Measurements from ENCODE around the gene TFF3. TPM values are rescaled to one million over a fixed set of nuclear protein-coding genes. Genes with fewer than 3 reads are reported as not detected.
A peak's percentile ranks its signal among the peaks of the same experiment; 100 is the strongest.

The TFF3 gene
- total RNA-seq, 2 experiments from 2014 or later, result not detected

GRCh38 chr21:42282021-42282420 is 33.2 kb downstream of the TFF3 start:
- no peaks in the 10 kb centered on the region for H3K27me3 Mint-ChIP-seq
- no peaks in the 10 kb centered on the region for H3K9me3 Mint-ChIP-seq
- no peak for TF ChIP-seq CTCF (IDR thresholded peaks at IDR 0.05)
- Histone ChIP-seq H3K36me3 (ENCODE audit: insufficient read depth, low read length) (peaks cover 59% of the 10 kb centered on the region), H3K9me3 (ENCODE audit: control insufficient read depth in 1 of 2, insufficient read depth in 1 of 2, low read length in 2 of 2) (no peaks in the 10 kb centered on the region), H3K4me1 (ENCODE audit: insufficient read depth, low read length) (no peaks in the 10 kb centered on the region), H3K27me3 (ENCODE audit: control insufficient read depth in 1 of 2, insufficient read depth in 2 of 2, low read length in 2 of 2) (no peaks in the 10 kb centered on the region), H3K27ac (ENCODE audit: low read depth in 1 of 2, low read length in 2 of 2) (no peak overlapping the region), H3K4me3 (ENCODE audit: low read length) (no peak overlapping the region)
- DNase-seq, result no peak
- CTCF ChIA-PET, result no interaction called here
- H3K36me3 Mint-ChIP-seq (ENCODE audit: low read depth), result peaks cover 84% of the 10 kb centered on the region
- H3K27ac Mint-ChIP-seq, result no peak overlapping the region
- intact Hi-C loops (cut with DNase I, micrococcal nuclease), result no loop called here
- peak overlapping the region; percentile 15 for H3K4me3 Mint-ChIP-seq
- no peaks in the 10 kb centered on the region for H3K4me1 Mint-ChIP-seq (ENCODE audit: low read depth)
- POLR2A ChIA-PET, result no interaction called here
- ATAC-seq (ENCODE audit: poor library complexity), result no peak

- Histone ChIP-seq H3K4me3 (ENCODE audit: low read length) (no peak overlapping the region), H3K27ac (ENCODE audit: low read depth in 1 of 2, low read length in 2 of 2) (no peak overlapping the region), H3K36me3 (ENCODE audit: insufficient read depth, low read length) (peaks cover 59% of the 10 kb centered on the region), H3K4me1 (ENCODE audit: insufficient read depth, low read length) (no peaks in the 10 kb centered on the region), H3K27me3 (ENCODE audit: control insufficient read depth in 1 of 2, insufficient read depth in 2 of 2, low read length in 2 of 2) (no peaks in the 10 kb centered on the region), H3K9me3 (ENCODE audit: control insufficient read depth in 1 of 2, insufficient read depth in 1 of 2, low read length in 2 of 2) (no peaks in the 10 kb centered on the region)
- peaks cover 82% of the 10 kb centered on the region for H3K36me3 Mint-ChIP-seq (ENCODE audit: low read depth)
- no peaks in the 10 kb centered on the region for H3K4me1 Mint-ChIP-seq (ENCODE audit: low read depth)
- ATAC-seq (ENCODE audit: poor library complexity), result no peak
- DNase-seq, result no peak
- TF ChIP-seq CTCF (IDR thresholded peaks at IDR 0.05), result no peak
- CTCF ChIA-PET, result no interaction called here
- H3K27me3 Mint-ChIP-seq, result no peaks in the 10 kb centered on the region
- no peak overlapping the region for H3K4me3 Mint-ChIP-seq
- H3K9me3 Mint-ChIP-seq, result no peaks in the 10 kb centered on the region
- intact Hi-C loops (cut with DNase I, micrococcal nuclease), result no loop called here
- H3K27ac Mint-ChIP-seq, result no peak overlapping the region
- POLR2A ChIA-PET, result no interaction called here
Measured at GRCh38 chr21:42281181-42281680, 34.0 kb downstream of the TFF3 start.

DNA sequence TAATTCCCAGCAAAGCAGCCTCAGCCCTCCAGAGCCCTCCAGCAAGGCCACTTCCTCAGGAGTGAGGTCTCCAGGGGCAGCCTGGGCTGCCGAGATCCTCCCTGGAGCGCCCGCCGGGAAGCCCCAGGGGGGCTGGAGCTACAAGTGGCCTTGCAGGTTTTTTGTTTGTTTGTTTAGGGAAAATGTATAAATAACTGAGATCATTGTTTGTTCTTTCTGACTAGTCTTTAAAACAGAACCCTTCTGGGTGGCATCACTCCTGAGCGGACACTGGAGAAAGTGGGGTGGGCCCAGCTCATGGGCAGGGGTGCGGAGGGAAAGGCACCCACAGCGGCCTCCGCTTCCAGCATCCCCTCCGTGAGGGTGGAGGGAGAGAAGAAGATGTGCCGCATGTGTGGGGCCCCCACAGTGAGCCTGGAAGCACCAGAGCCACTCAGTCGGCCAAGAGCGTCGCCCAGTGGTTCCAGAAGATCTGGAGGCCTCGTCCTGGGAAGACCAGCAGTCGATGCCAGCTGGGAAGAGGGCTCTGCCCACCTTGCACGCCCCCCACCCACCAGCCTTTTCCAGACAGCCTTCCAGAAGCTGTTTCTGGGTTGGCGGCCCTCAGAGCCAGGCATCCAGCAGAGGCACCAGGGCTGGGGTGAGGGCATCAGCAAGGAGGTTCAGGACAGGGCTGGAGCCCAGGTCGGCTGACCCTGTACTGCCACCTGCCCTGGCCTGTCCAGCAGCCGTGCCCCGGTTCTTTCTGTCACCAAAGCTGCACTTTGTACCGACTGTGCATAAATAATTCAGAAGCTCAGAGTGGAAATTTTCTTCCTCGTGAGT is 34.6 kb downstream of the TFF3 start:
- Mint-ChIP-seq H3K27me3 (no peaks in the 10 kb centered on the region), H3K27ac (no peak overlapping the region), H3K36me3 (ENCODE audit: low read depth) (peaks cover 82% of the 10 kb centered on the region), H3K4me1 (ENCODE audit: low read depth) (no peaks in the 10 kb centered on the region), H3K4me3 (no peak overlapping the region), H3K9me3 (no peaks in the 10 kb centered on the region)
- TF ChIP-seq CTCF (IDR thresholded peaks at IDR 0.05), result no peak
- POLR2A ChIA-PET, result no interaction called here
- H3K36me3 ChIP-seq (ENCODE audit: insufficient read depth, low read length), result peaks cover 56% of the 10 kb centered on the region
- H3K27ac ChIP-seq (ENCODE audit: low read depth in 1 of 2, low read length in 2 of 2), result no peak overlapping the region
- intact Hi-C loops (cut with DNase I, micrococcal nuclease), result no loop called here
- H3K9me3 ChIP-seq (ENCODE audit: control insufficient read depth in 1 of 2, insufficient read depth in 1 of 2, low read length in 2 of 2), result no peaks in the 10 kb centered on the region
- no peaks in the 10 kb centered on the region for H3K4me1 ChIP-seq (ENCODE audit: insufficient read depth, low read length)
- H3K4me3 ChIP-seq (ENCODE audit: low read length), result no peak overlapping the region
- CTCF ChIA-PET, result no interaction called here
- no peak for DNase-seq
- no peak for ATAC-seq (ENCODE audit: poor library complexity)
- no peaks in the 10 kb centered on the region for H3K27me3 ChIP-seq (ENCODE audit: control insufficient read depth in 1 of 2, insufficient read depth in 2 of 2, low read length in 2 of 2)
